Stimulated activated CD4-positive, alpha-beta T cell treated with anti-CD3 and anti-CD28 coated beads, Interleukin-2, amount 100 ng/mL, for 4 hours (primary cell): Measurements from ENCODE around the gene VOPP1.

Experiments
- DNase-seq: peaks from one replicate; pipeline ENCODE4 v3.0.0-alpha.2; 2020; ENCODE audit warnings: low read depth

The VOPP1 gene

GRCh38 chr7:55532150-55532917 is 40.0 kb downstream of the VOPP1 start:
- DNase-seq, result no peak

- DNase-seq, result no peak
These were observed 40.8 kb downstream of the VOPP1 start for GRCh38 chr7:55531536-55531935.

- no peak for DNase-seq
These were observed 45.0 kb downstream of the VOPP1 start for GRCh38 chr7:55527307-55527706.

- no peak for DNase-seq
These were observed 45.5 kb downstream of the VOPP1 start for GRCh38 chr7:55526770-55527169.

GRCh38 chr7:55526329-55526728 is 46.0 kb downstream of the VOPP1 start:
- no peak for DNase-seq

GRCh38 chr7:55524558-55525310 is 47.6 kb downstream of the VOPP1 start:
- DNase-seq, result no peak

- DNase-seq, result no peak
These were observed 48.9 kb downstream of the VOPP1 start for GRCh38 chr7:55523366-55523765.

- DNase-seq, result no peak
These were observed 50.1 kb downstream of the VOPP1 start for GRCh38 chr7:55521917-55522902.

GRCh38 chr7:55521512-55521911 is 50.8 kb downstream of the VOPP1 start:
- DNase-seq, result no peak

- DNase-seq, result no peak
These were observed 51.7 kb downstream of the VOPP1 start for GRCh38 chr7:55520426-55521140.

GRCh38 chr7:55518836-55519235 is 53.5 kb downstream of the VOPP1 start:
- DNase-seq, result no peak

GRCh38 chr7:55517936-55518689 is 54.2 kb downstream of the VOPP1 start:
- DNase-seq, result no peak

GRCh38 chr7:55517191-55517633 is 55.1 kb downstream of the VOPP1 start:
- DNase-seq, result no peak

GRCh38 chr7:55516409-55516808 is 55.9 kb downstream of the VOPP1 start:
- no peak for DNase-seq

GRCh38 chr7:55515569-55516279 is 56.6 kb downstream of the VOPP1 start:
- no peak for DNase-seq

- DNase-seq, result no peak
These were observed 57.6 kb downstream of the VOPP1 start for GRCh38 chr7:55514546-55515265.

- no peak for DNase-seq
These were observed 58.4 kb downstream of the VOPP1 start for GRCh38 chr7:55513868-55514267.

GRCh38 chr7:55512635-55513191 is 59.6 kb downstream of the VOPP1 start:
- no peak for DNase-seq

- DNase-seq, result no peak
These were observed 61.7 kb downstream of the VOPP1 start for GRCh38 chr7:55510621-55511020.
